RWPE2 (cell line): ENCODE results near the gene WASF3.

Experiments
- ATAC-seq: fragments of 200-7000 bp; cut with Tn5 transposase; 3 replicates; pipeline ENCODE4 v1.9.1; 2021; ENCODE audit warnings: low read depth
- DNase-seq: peaks from one replicate; pipeline ENCODE4 v3.0.0-alpha.2; 2020; ENCODE audit warnings: low spot score
- H3K27ac ChIP-seq: fragments of 450-650 bp; 2 replicates; pipeline ENCODE4 v1.5.1; 2017; ENCODE audit warnings: mild to moderate bottlenecking; ENCODE audit not compliant: poor library complexity, severe bottlenecking
- H3K27me3 ChIP-seq: fragments of 250-450 bp; sonication (Bioruptor Pico); 2 replicates; pipeline ENCODE4 v1.5.1; 2021; ENCODE audit warnings: mild to moderate bottlenecking, moderate library complexity; ENCODE audit not compliant: insufficient read depth, poor library complexity, severe bottlenecking
- H3K36me3 ChIP-seq: fragments of 250-450 bp; sonication (Bioruptor Pico); 2 replicates; pipeline ENCODE4 v1.5.1; 2020; ENCODE audit warnings: low read depth, mild to moderate bottlenecking, moderate library complexity
- H3K4me1 ChIP-seq: fragments of 250-450 bp; sonication (Bioruptor Pico); 2 replicates; pipeline ENCODE4 v1.5.1; 2021; ENCODE audit warnings: mild to moderate bottlenecking, moderate library complexity; ENCODE audit not compliant: insufficient read depth, poor library complexity, severe bottlenecking
- H3K4me3 ChIP-seq: fragments of 250-450 bp; sonication (Bioruptor Pico); 2 replicates; pipeline ENCODE4 v1.5.1; 2021; ENCODE audit warnings: mild to moderate bottlenecking, moderate library complexity; ENCODE audit not compliant: severe bottlenecking
- H3K9me3 ChIP-seq: fragments of 250-450 bp; sonication (Bioruptor Pico); 2 replicates; pipeline ENCODE4 v1.5.1; 2021; ENCODE audit warnings: mild to moderate bottlenecking, moderate library complexity; ENCODE audit not compliant: severe bottlenecking
- CTCF ChIP-seq: fragments of 450-650 bp; IDR thresholded peaks from one replicate; pipeline ENCODE4 v1.5.1; 2017; ENCODE audit warnings: mild to moderate bottlenecking, moderate library complexity; ENCODE audit not compliant: poor library complexity, severe bottlenecking

WASF3 gene

GRCh38 chr13:26682606-26683005, 125.1 kb downstream of the WASF3 start:
- ATAC-seq (no peak), DNase-seq (no peak)
- Histone ChIP-seq H3K4me1 (no peaks in the 10 kb centered on the region), H3K9me3 (no peaks in the 10 kb centered on the region), H3K27ac (no peak overlapping the region), H3K4me3 (no peak overlapping the region), H3K36me3 (no peaks in the 10 kb centered on the region; the same call in 1 of the 2 replicates), H3K27me3 (no peaks in the 10 kb centered on the region)
- TF ChIP-seq CTCF, result no peak

GRCh38 chr13:26685606-26686005, 128.1 kb downstream of the WASF3 start:
- ATAC-seq (no peak), DNase-seq (no peak)
- Histone ChIP-seq H3K27ac (no peak overlapping the region), H3K36me3 (peaks cover 8% of the 10 kb centered on the region; the same call in 1 of the 2 replicates), H3K27me3 (no peaks in the 10 kb centered on the region), H3K4me1 (no peaks in the 10 kb centered on the region), H3K9me3 (no peaks in the 10 kb centered on the region), H3K4me3 (no peak overlapping the region)
- no peak for TF ChIP-seq CTCF

GRCh38 chr13:26686285-26686684, 128.8 kb downstream of the WASF3 start:
- Histone ChIP-seq H3K4me3 (no peak overlapping the region), H3K27ac (no peak overlapping the region), H3K27me3 (no peaks in the 10 kb centered on the region), H3K36me3 (peaks cover 8% of the 10 kb centered on the region; the same call in 1 of the 2 replicates), H3K4me1 (no peaks in the 10 kb centered on the region), H3K9me3 (no peaks in the 10 kb centered on the region)
- TF ChIP-seq CTCF, result no peak
- ATAC-seq (no peak), DNase-seq (no peak)

- DNase-seq, result no peak
- H3K9me3 ChIP-seq, result no peaks in the 10 kb centered on the region
- no peaks in the 10 kb centered on the region for H3K27me3 ChIP-seq
- no peaks in the 10 kb centered on the region for H3K4me1 ChIP-seq
- ATAC-seq, result no peak
- H3K4me3 ChIP-seq, result no peak overlapping the region
- no peak for TF ChIP-seq CTCF
- peaks cover 8% of the 10 kb centered on the region; the same call in 1 of the 2 replicates for H3K36me3 ChIP-seq
- H3K27ac ChIP-seq, result no peak overlapping the region
These were observed 130.8 kb downstream of the WASF3 start for GRCh38 chr13:26688286-26688685.

GRCh38 chr13:26688980-26689379, 131.5 kb downstream of the WASF3 start:
- DNase-seq (no peak), ATAC-seq (no peak)
- H3K4me1 ChIP-seq, result no peaks in the 10 kb centered on the region
- no peak overlapping the region for H3K27ac ChIP-seq
- peaks cover 8% of the 10 kb centered on the region; the same call in 1 of the 2 replicates for H3K36me3 ChIP-seq
- no peaks in the 10 kb centered on the region for H3K9me3 ChIP-seq
- TF ChIP-seq CTCF, result no peak
- H3K27me3 ChIP-seq, result no peaks in the 10 kb centered on the region
- H3K4me3 ChIP-seq, result no peak overlapping the region
